Erythroblast (primary cell): ENCODE measurements around the gene ZC3H11A.

Source experiments
- GATA1 ChIP-seq: IDR thresholded peaks from 2 replicates; pipeline ENCODE4 v1.6.1; 2011; ENCODE audit warnings: low read depth, mild to moderate bottlenecking, control low read depth, low read length, moderate library complexity
- POLR2A ChIP-seq: IDR thresholded peaks from 2 replicates; pipeline ENCODE4 v1.6.1; 2011; ENCODE audit warnings: mild to moderate bottlenecking, low read length

GRCh38 chr1:203771901-203772301 lies 23.5 kb upstream of the ZC3H11A start:
- TF ChIP-seq POLR2A (no peak), GATA1 (no peak)
